Lower lobe of right lung (tissue), 2 donors: Measurements from ENCODE around the gene ADGRB3. TPM values are rescaled to one million over a fixed set of nuclear protein-coding genes. Genes with fewer than 3 reads are reported as not detected.

Source experiments
- ATAC-seq, 2 donors: fragments of 200-7000 bp; cut with Tn5 transposase; one replicate each; pipeline ENCODE4 v1.9.1; 2020 to 2022; ENCODE audit warnings: mild to moderate bottlenecking in 2 of 2, moderate library complexity in 2 of 2
- DNase-seq: peaks from one replicate; pipeline ENCODE4 v3.0.0-alpha.2; 2020
- H3K27ac ChIP-seq: fragments of 200-600 bp; one replicate; pipeline ENCODE4 v1.8.0; 2022
- H3K27me3 ChIP-seq: fragments of 200-600 bp; one replicate; pipeline ENCODE4 v1.8.0; 2022; ENCODE audit warnings: low read depth
- H3K36me3 ChIP-seq: fragments of 200-600 bp; one replicate; pipeline ENCODE4 v1.8.0; 2022; ENCODE audit warnings: mild to moderate bottlenecking
- H3K4me1 ChIP-seq: fragments of 200-600 bp; one replicate; pipeline ENCODE4 v1.8.0; 2022
- H3K4me3 ChIP-seq: fragments of 200-600 bp; one replicate; pipeline ENCODE4 v1.8.0; 2022; ENCODE audit warnings: mild to moderate bottlenecking
- H3K9me3 ChIP-seq: fragments of 200-600 bp; one replicate; pipeline ENCODE4 v1.8.0; 2022
- intact Hi-C: fragments of 100-400 bp; cut with DNase I; formaldehyde crosslinking; loops from one replicate; pipeline ENCODE4 v1.11.0; 2022
- total RNA-seq: library from RNA; stranded (reverse); fragmentation: NEBNext Ultra II Directional; extraction: Animal tissue kit (Norgen Biotek cat#: 25700); gene quantifications from one replicate; pipeline ENCODE4 v1.2.1, GENCODE V29; 2021
- TF ChIP-seq, protein P1 (sequence below): fragments of 200-600 bp; IDR thresholded peaks from one replicate; pipeline ENCODE4 v1.8.0; 2022; ENCODE audit warnings: antibody characterized with exemption, mild to moderate bottlenecking
- donor health status: DM: no; HTN: yes; CAD: no; lungs with severe emphysema.

Gene ADGRB3
- total RNA-seq, 1 donor from 2014 or later, result 2.3 TPM

- Histone ChIP-seq H3K9me3 (no peaks in the 10 kb centered on the region), H3K4me3 (no peak overlapping the region), H3K36me3 (no peaks in the 10 kb centered on the region), H3K4me1 (no peaks in the 10 kb centered on the region), H3K27ac (no peak overlapping the region), H3K27me3 (no peaks in the 10 kb centered on the region)
- DNase-seq (no peak), ATAC-seq (no peak)
- intact Hi-C loops, result no loop called here
- TF ChIP-seq, protein P1, sequence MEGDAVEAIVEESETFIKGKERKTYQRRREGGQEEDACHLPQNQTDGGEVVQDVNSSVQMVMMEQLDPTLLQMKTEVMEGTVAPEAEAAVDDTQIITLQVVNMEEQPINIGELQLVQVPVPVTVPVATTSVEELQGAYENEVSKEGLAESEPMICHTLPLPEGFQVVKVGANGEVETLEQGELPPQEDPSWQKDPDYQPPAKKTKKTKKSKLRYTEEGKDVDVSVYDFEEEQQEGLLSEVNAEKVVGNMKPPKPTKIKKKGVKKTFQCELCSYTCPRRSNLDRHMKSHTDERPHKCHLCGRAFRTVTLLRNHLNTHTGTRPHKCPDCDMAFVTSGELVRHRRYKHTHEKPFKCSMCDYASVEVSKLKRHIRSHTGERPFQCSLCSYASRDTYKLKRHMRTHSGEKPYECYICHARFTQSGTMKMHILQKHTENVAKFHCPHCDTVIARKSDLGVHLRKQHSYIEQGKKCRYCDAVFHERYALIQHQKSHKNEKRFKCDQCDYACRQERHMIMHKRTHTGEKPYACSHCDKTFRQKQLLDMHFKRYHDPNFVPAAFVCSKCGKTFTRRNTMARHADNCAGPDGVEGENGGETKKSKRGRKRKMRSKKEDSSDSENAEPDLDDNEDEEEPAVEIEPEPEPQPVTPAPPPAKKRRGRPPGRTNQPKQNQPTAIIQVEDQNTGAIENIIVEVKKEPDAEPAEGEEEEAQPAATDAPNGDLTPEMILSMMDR, result no peak
Measured at GRCh38 chr6:69061066-69061465, 426.0 kb downstream of the ADGRB3 start.

GRCh38 chr6:69063401-69063800 is 428.3 kb downstream of the ADGRB3 start:
- Histone ChIP-seq H3K4me3 (no peak overlapping the region), H3K27me3 (no peaks in the 10 kb centered on the region), H3K27ac (no peak overlapping the region), H3K36me3 (no peaks in the 10 kb centered on the region), H3K4me1 (no peaks in the 10 kb centered on the region), H3K9me3 (no peaks in the 10 kb centered on the region)
- intact Hi-C loops, result no loop called here
- no peak for ATAC-seq
- TF ChIP-seq, protein P1, result no peak
- DNase-seq, result no peak

DNA sequence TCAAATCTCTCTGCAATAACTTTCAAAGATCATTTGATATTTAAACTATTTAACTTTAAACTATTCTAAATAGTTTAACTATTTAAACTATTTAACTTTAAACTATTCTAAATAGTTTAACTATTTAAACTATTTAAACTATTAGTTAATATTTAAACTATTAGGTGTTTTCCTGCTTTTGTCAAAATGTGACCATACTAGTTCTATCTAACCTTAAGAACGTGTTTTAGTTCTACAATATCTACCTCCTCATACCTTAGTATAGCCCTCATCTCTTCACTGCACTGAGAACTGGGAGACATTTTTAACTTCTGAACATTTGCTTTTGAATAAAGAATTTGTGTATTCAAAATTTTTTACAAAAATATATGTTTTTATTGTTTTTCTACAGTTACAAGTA is 429.1 kb downstream of the ADGRB3 start:
- TF ChIP-seq, protein P1, result no peak
- ATAC-seq (no peak), DNase-seq (no peak)
- Histone ChIP-seq H3K27me3 (no peaks in the 10 kb centered on the region), H3K36me3 (no peaks in the 10 kb centered on the region), H3K4me1 (no peaks in the 10 kb centered on the region), H3K27ac (no peak overlapping the region), H3K4me3 (no peak overlapping the region), H3K9me3 (no peaks in the 10 kb centered on the region)
- intact Hi-C loops, result no loop called here

DNA sequence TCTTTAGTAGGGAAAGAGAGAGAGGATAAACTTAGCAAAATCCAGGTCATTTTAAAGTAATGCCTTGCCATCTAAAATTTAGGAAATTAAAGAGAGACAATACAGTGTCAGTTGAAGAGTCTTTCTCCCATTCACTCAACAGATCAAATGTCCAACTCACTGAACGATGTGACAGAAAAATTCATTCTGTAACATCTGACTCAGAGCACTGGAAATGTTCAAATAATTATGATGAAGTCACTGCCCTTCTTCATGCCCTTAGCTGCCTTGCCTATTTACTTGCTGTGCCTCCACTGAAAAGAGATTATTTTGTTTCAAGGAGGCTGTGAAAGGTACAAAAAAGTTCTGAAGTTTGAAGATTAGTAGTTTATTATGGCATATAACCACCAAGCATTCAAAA is 434.8 kb downstream of the ADGRB3 start:
- intact Hi-C loops, result no loop called here
- Histone ChIP-seq H3K4me3 (no peak overlapping the region), H3K27ac (no peak overlapping the region), H3K9me3 (no peaks in the 10 kb centered on the region), H3K27me3 (no peaks in the 10 kb centered on the region), H3K4me1 (no peaks in the 10 kb centered on the region), H3K36me3 (no peaks in the 10 kb centered on the region)
- TF ChIP-seq, protein P1, result no peak
- DNase-seq (no peak), ATAC-seq (no peak)

- Histone ChIP-seq H3K4me3 (no peak overlapping the region), H3K27me3 (no peaks in the 10 kb centered on the region), H3K27ac (no peak overlapping the region), H3K4me1 (no peaks in the 10 kb centered on the region), H3K9me3 (no peaks in the 10 kb centered on the region), H3K36me3 (no peaks in the 10 kb centered on the region)
- ATAC-seq (no peak), DNase-seq (no peak)
- intact Hi-C loops, result no loop called here
- TF ChIP-seq, protein P1, result no peak
Measured at GRCh38 chr6:69072796-69073195, 437.7 kb downstream of the ADGRB3 start.

- Histone ChIP-seq H3K9me3 (no peaks in the 10 kb centered on the region), H3K27me3 (no peaks in the 10 kb centered on the region), H3K36me3 (no peaks in the 10 kb centered on the region), H3K27ac (no peak overlapping the region), H3K4me1 (no peaks in the 10 kb centered on the region), H3K4me3 (no peak overlapping the region)
- DNase-seq, result no peak
- TF ChIP-seq, protein P1, result no peak
- no peak for ATAC-seq
- intact Hi-C loops, result no loop called here
Measured at GRCh38 chr6:69084746-69085335, 449.8 kb downstream of the ADGRB3 start.
